CD1c-positive myeloid dendritic cell (primary cell): ENCODE results near the gene DEF6.
A peak's percentile ranks its signal among the peaks of the same experiment; 100 is the strongest.

Experiments
- DNase-seq: peaks from one replicate; pipeline ENCODE4 v3.0.0-alpha.2; 2016; ENCODE audit errors: extremely low spot score

DEF6 gene, protein sequence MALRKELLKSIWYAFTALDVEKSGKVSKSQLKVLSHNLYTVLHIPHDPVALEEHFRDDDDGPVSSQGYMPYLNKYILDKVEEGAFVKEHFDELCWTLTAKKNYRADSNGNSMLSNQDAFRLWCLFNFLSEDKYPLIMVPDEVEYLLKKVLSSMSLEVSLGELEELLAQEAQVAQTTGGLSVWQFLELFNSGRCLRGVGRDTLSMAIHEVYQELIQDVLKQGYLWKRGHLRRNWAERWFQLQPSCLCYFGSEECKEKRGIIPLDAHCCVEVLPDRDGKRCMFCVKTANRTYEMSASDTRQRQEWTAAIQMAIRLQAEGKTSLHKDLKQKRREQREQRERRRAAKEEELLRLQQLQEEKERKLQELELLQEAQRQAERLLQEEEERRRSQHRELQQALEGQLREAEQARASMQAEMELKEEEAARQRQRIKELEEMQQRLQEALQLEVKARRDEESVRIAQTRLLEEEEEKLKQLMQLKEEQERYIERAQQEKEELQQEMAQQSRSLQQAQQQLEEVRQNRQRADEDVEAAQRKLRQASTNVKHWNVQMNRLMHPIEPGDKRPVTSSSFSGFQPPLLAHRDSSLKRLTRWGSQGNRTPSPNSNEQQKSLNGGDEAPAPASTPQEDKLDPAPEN

DNA sequence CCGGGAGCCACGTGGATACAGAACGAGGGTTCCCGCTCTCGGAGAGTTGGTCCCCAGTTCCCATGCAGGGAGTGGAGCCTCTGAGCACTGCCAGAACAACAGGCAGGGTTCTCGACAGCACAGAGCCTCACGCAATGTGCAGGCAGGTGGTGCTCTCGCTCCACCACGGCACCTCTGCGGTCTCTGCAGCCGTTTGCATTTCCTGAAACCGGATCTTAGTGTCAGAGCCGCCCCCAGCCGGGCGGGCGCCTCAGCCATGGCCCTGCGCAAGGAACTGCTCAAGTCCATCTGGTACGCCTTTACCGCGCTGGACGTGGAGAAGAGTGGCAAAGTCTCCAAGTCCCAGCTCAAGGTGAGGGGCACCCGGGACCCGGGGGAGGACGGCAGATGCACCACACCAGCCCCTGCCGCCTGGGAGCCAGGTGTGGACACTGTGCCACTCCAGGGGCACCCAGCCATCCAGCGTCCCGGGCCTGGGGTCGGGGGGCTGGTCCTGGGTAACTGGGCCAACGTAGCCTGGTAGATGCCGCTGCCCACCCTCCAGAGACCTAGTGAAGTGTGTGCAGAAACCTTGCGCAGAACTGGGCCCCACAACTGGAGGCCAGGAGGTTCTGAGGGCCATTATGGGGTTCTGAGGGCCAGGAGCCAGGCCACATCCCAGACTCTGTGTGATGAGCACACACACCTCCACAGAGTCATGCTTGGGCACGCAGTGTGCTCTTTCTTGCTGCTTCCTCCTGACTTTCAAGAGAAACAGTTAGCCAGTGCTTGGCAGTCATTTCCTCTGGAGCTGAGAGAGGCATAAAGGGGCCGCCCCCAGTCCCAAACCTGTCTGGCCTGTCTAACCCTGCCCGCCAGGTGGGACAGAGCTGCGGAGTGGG lies at the start of gene DEF6:
Gene DEF6, plus strand, starts transcription at position 218 of the 881 bp plus-strand sequence. Its CDS starts 39 bp downstream, at position 257.
- peak; percentile 93 for DNase-seq

DNA sequence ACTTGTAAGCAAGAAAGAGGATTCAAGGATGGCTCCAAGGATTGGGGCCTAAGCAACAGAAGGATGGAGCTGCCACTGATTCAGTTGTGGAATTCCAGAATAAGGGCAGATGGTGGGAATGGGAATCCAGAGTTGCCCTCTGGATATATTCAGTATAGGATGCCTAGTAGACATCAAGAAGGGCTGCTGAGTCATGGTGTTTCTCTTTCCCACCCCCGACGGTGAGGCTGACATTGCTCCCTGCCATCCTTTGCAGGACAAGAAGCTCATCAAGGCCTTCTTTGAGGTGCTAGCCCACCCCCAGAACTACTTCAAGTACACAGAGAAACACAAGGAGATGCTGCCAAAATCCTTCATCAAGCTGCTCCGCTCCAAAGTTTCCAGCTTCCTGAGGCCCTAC lies 49.3 kb upstream of the DEF6 start:
- DNase-seq, result no peak

DNA sequence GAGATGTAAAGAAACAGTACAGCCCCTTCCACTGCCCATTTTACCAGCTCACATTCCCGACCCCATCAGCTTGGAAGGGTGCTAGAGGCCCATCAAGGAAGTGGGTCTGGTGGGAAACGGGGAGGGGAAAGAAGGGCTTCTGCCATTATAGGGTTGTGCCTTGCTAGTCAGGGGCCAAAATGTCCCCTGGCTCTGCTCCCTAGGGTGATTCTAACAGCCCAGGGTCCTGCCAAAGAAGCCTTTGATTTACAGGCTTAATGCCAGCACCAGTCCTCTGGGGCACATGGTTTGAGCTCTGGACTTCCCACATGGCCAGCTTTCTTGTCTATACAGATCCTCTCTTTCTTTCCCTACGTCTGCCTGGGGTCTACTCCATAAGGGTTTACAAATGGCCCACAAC lies 48.7 kb upstream of the DEF6 start:
- DNase-seq, result no peak

DNA sequence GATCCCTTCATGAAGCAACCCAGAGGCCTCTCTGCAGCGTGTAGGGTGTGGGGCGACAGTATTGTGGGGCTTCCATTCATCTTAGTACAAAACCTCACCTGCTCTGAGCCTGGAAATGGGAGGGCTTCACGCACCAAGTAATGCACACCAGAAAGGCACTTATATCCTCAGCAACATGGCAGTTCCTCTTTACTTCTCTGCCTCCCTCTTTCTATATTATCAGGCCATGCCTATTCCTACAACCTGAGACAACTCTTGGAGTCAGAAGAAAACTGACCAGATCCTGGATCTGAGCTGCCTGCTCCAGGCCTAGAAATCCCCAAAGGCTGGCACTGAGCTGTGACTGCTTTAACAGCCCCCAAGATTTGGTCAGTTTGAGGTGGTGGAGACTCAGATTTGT lies 45.7 kb upstream of the DEF6 start:
- DNase-seq, result no peak

DNA sequence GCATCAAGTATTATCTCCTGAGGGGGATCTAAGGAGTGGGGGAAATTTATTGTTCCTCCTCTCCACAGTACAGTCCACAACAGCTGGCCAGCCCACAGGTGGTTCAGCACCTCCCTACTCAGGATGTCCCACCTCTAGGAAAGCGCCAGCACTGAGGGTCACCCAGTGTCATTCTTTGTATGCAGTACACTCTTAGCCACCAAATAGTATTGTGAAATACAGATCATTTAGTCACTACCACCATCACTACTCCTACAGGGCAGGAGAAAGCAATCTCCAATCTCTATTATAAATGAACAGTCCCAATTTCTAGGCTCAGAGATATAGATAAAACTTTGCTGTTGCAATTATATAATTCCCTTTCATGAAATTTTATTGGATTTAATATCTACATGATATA lies 44.4 kb upstream of the DEF6 start:
- DNase-seq, result no peak

DNA sequence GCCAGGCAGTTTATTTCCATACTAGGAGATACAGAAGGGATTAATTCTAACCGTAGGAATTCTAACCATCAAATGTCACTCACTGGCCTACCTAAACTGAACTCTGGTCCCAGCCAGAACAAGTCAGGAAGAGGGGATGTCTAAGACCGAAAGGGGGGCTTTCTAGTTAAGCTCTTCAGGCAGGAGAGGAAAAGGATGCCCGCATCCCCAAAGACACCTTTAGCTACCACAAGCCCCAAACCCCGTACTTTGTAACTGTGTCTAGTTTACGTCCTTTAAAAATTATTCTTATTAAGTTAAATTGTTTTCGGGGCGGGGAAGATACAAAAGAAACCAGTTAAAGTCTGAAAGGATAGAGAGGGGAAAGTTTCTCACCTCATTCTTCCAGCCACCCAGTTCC lies 39.3 kb upstream of the DEF6 start:
- DNase-seq, result no peak

DNA sequence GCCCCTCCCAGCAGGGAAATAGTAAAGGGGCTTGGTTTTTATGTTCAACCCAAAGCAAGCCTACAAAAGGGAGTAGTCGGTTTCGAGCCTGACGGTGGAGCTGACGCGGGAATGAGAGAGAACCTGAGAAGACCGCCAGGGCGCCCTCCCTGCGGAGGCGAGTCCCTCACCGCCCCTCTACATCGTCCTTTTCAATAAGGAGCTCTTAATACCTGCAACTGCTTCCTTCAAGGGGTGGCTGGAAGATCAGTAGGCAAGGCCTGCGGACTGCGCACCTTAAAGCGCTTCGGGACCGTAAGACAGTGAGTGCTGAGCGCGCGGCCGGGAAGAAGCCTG lies 38.8 kb upstream of the DEF6 start:
- DNase-seq, result no peak

DNA sequence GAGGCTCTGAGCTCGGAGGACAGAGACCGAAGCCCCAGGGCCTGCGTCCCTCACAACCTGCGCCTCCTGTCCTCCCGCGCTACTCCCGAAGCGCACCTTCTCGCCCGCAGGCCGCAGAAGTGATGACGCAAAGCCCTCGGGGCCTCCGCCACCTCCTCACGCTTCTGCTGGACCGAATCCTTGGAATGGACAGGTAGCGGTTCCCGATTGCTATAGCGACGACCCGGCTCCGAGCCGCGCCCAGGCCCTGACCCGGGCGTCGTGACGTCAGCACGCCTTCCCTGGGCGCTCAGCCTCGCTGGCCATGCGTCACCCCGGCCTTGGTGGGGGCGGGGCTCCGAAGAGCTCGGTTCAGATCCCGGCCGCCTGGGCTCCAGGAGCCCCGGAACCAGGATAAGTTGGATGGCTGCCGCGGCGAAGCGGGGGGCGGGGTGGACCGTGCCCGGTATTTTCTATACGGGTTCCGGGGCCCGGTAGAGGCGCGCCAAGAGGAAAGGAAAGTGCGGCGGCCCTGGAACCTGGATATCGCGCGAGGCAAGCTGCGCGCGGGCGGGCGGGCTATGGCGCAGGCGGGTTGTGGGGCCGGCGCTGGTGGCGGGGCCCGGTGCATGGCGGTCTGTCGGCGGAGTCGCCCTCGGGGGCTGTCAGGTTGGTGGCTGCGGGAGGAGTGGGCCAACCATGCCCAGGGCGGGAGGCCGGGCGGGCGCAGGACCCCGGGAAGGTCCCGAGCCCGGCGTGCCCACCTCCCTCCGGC lies 38.2 kb upstream of the DEF6 start, which contains the start of gene ZNF76:
Gene ZNF76, plus strand, starts transcription at position 542 of the 754 bp plus-strand sequence. CDS start 21,417 bp downstream, outside the sequence.
- DNase-seq, result peak; percentile 98

DNA sequence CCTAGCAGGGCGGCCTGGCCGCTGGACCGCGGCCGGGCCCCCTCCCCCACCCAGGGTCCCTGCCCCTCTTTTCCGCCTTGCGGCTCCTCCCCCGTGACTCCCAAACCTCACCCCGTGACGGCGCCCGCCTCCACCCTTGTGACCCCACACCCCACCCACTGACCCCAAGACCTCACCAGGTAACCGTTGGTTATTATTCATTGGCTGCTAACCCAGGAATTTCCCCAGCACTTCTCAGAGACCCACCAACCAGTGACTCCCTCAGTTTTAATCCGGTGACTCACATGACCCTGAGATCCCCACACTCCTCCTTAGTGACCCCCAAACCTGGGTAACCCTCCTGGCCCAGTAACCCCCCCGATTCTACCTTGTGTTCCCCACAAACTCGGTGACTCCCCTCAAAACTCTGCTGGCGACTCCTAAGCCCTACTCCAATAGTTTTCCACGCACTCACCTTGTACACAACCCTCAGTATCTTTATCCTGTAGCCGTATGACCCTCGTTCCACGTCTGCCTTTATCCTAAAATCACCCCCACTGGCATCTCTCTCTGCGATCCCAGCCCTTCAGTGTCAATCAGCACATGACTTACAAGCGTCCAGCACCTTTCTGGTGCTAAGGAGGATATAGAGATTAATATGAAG lies 37.5 kb upstream of the DEF6 start:
- peak; percentile 55 for DNase-seq

DNA sequence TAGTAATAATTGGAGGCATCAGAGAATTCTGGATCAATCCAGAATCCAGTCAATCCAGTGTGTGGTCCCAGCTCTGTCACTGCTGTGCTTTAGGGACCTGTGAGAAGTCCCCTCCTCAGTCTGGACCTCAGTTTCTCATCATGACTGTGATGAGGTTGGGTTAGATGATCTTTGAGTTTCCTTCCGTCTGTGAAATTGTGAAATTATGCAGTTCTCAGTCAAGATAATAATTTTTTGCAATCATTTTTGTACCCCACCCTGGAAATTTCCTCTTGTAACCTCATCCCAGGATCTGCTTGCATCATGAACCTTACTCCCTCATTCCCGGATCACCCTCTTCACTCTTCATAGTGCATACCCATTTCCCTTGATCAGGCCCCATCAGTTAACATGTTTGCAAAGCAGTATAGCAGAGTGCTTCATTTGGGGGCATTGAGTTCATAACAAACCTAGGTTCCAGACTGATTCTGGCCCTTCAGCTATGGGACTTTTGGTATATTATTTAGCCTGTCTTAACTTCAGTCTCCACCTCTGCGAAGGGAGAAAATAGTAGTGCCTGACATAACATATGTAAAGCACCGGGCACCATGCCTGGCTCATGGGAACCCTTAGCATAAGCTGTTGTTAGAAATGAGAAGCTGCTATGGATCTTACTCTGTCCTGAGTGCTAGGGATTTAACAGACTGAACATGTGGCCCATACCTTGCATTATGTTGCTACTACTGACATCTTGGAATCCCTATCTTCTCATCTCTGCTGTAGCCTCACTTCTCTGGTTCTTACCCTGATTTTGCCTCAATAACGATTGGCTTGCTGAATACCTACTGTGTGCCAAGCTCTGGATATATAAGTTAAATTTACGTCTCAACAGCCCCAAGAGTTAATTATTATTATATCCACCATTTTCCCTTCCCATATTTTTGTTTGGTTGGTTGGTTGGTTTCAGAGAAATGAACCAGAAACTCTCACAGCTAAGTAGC lies 36.7 kb upstream of the DEF6 start:
- DNase-seq, result peak; percentile 5

DNA sequence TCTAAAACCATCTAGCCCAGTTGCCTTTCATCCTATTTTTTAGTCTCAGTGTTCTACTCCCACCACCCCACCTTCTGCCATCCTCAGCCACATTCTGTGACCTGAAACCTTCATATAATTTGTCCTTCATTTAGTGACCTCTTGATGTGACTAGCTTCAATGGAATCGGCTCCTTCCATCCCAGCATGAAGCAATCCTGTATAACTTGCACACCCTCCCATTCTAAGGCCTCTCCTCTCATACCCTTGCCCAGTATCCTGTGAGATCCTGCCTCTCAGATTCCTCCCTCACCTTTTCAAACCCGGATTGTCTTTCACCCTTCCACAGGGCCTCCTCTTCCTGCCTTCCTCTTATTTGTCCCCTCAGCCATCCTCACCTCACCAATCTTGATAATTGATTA lies 35.0 kb upstream of the DEF6 start:
- no peak for DNase-seq

DNA sequence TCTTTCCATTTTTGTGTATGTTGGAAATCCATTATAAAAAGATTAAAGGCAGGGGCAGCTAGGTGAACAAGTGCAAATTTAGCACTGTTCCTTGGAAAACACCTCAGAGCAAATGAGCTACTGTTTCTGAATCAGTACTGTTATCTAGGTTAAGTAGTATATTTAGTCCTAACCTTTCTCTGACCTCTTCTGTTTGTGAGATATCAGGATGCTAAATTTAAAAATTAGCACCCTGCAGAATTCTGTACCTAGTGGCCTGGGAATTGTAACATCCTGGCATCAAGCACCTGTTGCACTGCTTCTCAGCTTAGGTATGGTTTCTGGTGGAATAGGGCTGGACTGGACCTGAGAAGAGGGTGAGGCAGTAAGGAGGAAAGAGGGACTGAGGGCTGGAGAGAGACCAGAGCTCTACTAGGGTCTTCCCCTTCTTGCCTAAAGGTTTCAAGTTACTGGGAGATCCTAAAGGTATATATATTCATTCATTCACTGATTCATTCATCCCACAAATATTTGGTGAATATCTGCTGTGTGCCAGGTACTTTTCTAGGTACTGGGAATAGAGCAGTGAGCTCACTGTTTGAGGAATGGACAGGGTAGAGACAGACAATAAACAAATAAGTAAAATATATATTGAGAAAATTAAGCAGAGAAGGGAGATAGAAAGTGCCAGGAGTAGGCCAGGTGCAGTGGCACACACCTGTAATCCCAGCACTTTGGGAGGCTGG lies 32.9 kb upstream of the DEF6 start:
- no peak for DNase-seq

DNA sequence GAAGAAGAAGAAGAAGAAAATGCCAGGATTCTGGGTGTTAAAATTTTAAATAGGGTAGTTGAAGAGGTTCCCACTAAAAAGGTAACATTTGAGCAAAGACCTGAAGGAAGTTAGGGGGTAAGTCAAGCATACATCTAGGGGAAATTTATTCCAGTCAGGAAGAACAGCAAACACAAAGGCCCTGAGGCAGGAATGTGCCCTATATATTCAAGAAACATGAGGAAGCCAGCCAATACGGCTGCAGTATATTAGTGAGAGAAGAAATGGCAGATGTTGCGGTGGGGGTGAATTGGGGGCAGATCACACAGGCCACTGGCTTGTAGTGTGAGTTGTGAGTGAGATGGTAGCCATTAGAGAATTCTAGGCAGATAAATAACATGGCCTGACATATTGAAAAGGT lies 32.1 kb upstream of the DEF6 start:
- DNase-seq, result no peak

DNA sequence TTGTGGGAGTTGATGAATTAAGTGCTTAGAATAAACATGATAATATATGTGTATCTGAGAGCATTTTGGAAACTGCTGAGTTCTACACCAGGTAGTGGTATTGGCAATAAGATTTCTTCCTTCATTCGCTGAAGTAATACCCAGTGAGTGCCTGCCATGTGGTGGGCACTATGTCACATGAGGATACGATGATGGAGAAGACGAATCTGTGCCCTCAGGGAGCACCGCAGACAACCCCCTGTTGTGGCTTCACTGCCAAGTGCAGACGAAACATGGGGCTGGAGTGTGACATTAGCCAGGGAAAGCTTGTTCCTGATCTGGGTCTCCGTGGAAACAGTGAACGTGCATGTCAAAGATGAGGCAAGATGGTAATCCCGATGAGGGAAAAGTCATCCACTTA lies 30.2 kb upstream of the DEF6 start:
- DNase-seq, result no peak

DNA sequence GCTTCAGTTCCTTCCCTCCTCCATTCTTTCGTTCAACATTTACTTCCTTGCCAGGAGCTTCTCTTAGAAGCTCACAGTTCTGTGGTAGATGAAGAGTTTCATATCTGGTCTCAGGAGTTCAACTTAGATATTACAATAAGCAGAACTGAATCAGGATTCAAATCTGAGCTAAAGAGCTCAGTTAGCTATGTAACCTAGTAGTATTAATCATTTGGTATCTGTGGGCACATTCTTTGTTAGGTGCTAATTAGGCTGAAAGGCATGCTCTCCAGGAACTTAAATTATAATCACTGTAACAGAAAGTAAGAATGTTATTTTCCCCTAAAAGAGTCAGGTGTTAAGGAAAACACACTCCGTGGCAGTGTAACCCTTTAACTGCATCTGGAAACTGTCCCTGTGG lies 29.7 kb upstream of the DEF6 start:
- DNase-seq, result no peak

DNA sequence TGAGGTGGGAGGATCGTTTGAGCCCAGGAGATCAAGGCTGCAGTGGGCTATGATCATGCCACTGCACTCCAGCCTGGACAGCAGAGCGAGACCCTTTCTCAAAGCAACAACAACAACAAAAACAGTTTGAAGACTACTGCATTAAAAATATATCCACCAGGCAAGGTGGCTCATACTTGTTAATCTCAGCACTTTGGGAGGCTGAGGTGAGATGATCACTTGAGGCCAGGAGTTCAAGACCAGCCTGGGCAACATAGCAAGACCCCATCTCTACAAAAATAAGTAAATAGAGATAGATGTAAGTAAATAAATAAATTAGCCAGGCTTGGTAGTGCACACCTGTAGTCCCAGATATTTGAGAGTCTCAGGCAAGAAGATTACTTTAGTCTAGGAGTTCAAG lies 25.6 kb upstream of the DEF6 start:
- DNase-seq, result no peak

DNA sequence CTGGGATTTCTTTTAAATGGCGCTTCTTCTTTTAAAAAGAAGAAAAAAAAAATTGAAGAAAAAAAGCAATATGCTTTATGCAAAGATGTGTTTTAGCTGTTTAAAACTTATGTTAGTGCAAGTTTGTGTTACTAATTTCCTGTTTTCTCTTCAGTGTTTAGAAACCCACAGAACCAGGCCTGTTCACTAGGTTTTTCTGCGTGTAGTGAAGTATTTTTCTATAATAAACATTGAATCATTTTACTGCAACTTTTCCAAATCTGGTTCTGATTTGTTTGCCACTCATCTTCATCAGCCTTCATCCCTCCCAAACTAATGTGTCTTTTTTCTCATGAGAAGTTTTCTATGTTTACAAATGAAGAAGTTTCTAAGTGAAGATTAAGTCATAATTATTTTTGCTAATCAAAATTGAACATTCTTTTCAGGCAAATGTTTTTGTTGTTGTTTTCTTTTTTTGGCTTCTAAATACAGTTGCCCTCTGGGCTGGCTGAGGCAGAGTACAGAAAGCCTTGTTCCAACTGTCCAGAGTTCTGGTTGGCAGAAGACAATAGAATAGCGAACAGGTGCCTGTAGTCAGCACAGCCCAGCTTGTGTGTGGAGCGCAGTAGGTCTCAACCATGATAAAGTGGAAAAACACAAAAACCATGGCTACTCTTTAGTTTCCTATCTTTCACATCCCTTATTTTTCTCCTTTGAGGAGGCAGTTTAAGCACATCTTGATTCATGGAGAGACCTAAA lies 23.6 kb upstream of the DEF6 start:
- no peak for DNase-seq

DNA sequence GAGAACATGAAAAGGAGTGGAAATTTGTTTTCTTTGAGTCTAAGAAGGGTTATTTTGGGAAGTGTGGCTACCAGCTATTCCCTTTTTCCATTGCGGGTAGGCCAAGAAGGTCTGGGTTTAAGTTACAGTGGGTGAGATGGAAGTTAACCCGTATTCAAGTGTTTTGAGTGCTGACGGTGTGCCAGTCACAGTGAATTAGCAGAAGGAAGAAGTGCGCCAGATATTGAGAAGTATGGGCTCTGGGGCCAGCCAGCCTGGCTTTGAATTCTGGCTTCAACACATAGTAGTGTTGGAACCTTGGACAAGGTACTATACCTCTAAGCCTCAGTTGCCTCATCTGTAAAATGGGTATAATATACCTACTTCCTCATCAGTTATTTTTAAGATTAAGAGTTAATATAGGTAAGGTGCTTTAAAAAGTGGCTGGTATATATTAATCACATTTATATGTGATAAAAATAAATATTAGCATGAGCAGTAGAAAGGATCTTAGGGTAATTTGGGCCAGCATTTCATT lies 21.8 kb upstream of the DEF6 start:
- no peak for DNase-seq
